ENCODE measurements around the gene CDH4. TPM values are rescaled to one million over a fixed set of nuclear protein-coding genes. Genes with fewer than 3 reads are reported as not detected.

Gene CDH4
- total and polyA plus RNA-seq, 2 of the 4 experiments (the other 2 are of a cell fraction) = 1.6 to 3.5 TPM

DNA sequence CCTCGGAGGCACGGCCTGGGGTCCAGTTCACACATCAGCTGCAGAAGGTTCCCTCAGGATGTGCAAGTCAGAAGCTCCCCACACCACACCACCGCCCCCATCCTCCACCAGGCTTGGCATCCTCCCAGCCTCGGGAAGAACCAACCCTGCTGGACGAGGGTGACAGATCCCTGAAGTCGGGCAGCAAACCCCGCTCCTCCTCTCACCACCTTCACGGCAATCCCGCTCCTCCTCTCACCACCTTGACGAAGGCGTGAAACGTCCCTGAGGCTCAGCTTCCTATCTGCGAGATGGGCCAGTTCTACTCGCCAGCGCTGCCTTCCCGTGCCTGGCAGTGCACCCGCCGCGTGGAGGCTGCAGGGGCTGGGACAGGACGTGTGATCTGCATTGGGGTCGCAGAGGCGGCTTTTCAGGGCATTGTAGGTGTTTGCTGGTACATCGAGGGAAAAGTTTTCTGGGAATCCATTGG, 486.6 kb downstream of the CDH4 start:
- intact Hi-C loops (cut with micrococcal nuclease) = no loop called here
- DNase-seq (no peak), ATAC-seq (ENCODE audit: low read depth) (no peak)
- Histone ChIP-seq H2AK5ac (ENCODE audit: low read depth, low read length) (no peak overlapping the region), H3K4me1 (ENCODE audit: control insufficient read depth, insufficient read depth, low read length) (no peaks in the 10 kb centered on the region), H2BK20ac (ENCODE audit: low read depth, low read length) (no peak overlapping the region), H3K4me3 (ENCODE audit: insufficient read depth, low read depth, low read length) (no peak overlapping the region), H3K56ac (ENCODE audit: extremely low read depth, insufficient read depth, low read length) (no peak overlapping the region), H4K91ac (ENCODE audit: insufficient read depth, low read depth, low read length) (no peak overlapping the region), H4K5ac (ENCODE audit: low read depth, low read length) (no peak overlapping the region), H3K18ac (ENCODE audit: low read depth, low read length) (no peak overlapping the region), H3K9me3 (ENCODE audit: control insufficient read depth, insufficient read depth, low read length) (no peaks in the 10 kb centered on the region), H3K27me3 (ENCODE audit: control insufficient read depth, insufficient read depth, low read length) (peaks cover 4% of the 10 kb centered on the region; the same call in 1 of the 2 replicates), H2AFZ (replicated peaks; ENCODE audit: low read length, poor library complexity) (no peak overlapping the region), H3K9ac (ENCODE audit: low read depth, low read length) (no peak overlapping the region), H2BK120ac (ENCODE audit: low read depth, low read length) (no peak overlapping the region), H3K9me1 (ENCODE audit: insufficient read depth, low read length) (no peaks in the 10 kb centered on the region), H2AK9ac (replicated peaks; ENCODE audit: low read depth, low read length, poor library complexity) (no peak overlapping the region), H3K4me2 (ENCODE audit: low read depth, low read length) (no peak overlapping the region), H3K36me3 (ENCODE audit: control insufficient read depth, insufficient read depth, low read length) (no peaks in the 10 kb centered on the region), H4K20me1 (ENCODE audit: insufficient read depth, low read length) (no peaks in the 10 kb centered on the region), H4K8ac (ENCODE audit: low read depth in 2 of 2, low read length in 2 of 2) (no peak overlapping the region), H3K23ac (ENCODE audit: low read depth, low read length) (no peak overlapping the region), H3K27ac (ENCODE audit: insufficient read depth, low read length) (no peak overlapping the region), H3K14ac (replicated peaks; ENCODE audit: low read depth, low read length) (no peak overlapping the region), H3K79me1 (ENCODE audit: low read depth in 1 of 2, low read length in 2 of 2) (no peaks in the 10 kb centered on the region), H3K4ac (ENCODE audit: low read depth, low read length) (no peak overlapping the region), H2BK5ac (ENCODE audit: low read depth, low read length, poor library complexity, severe bottlenecking) (no peak overlapping the region), H2BK15ac (ENCODE audit: low read depth, low read length) (no peak overlapping the region)
- BruUV-seq (replicated peaks) = no TSS peak
- 74% methylated on average over 11 of the region's 23 CpGs; no CpG with 5 or more reads in 1 of the 2 experiments for WGBS, 2 experiments (ENCODE audit: extremely low coverage in 2 of 2, insufficient read length in 1 of 2)
- TF ChIP-seq CEBPB (IDR thresholded peaks at IDR 0.05; ENCODE audit: low read depth, low read length) (no peak), CHD1 (IDR thresholded peaks at IDR 0.05; ENCODE audit: low read depth, low read length) (no peak), MAFK (IDR thresholded peaks at IDR 0.05; ENCODE audit: low read depth, low read length) (no peak), BHLHE40 (IDR thresholded peaks at IDR 0.05; ENCODE audit: low read depth, low read length) (no peak)
- in situ Hi-C loops (cut with MboI; ENCODE audit: low sequenced_read_pairs) = no loop called here
- dilution Hi-C loops (cut with HindIII; ENCODE audit: low sequenced_read_pairs, unreplicated experiment) = no loop called here
- CTCF ChIA-PET = no interaction called here
- POLR2A ChIA-PET (ENCODE audit: unreplicated experiment) = no interaction called here

Data from IMR-90 (cell line).